ENCODE measurements around the gene TMEM178A. TPM values are rescaled to one million over a fixed set of nuclear protein-coding genes. Genes with fewer than 3 reads are reported as not detected.
A peak's percentile ranks its signal among the peaks of the same experiment; 100 is the strongest.

The TMEM178A gene
- total RNA-seq, 1 donor from 2014 or later: 12.3 TPM

GRCh38 chr2:39640681-39641080 lies 25.0 kb upstream of the TMEM178A start:
- Mint-ChIP-seq H3K9me3 (no peaks in the 10 kb centered on the region), H3K4me1 (peaks cover 22% of the 10 kb centered on the region), H3K27ac (ENCODE audit: unreplicated experiment) (no peak overlapping the region), H3K4me3 (no peak overlapping the region), H3K36me3 (ENCODE audit: low read depth) (no peaks in the 10 kb centered on the region), H3K27me3 (ENCODE audit: low read depth) (no peaks in the 10 kb centered on the region)
- no peak for TF ChIP-seq CTCF (conservative IDR thresholded peaks at IDR 0.05)
- DNase-seq (ENCODE audit: low read depth, low spot score): no peak

GRCh38 chr2:39641635-39642034 lies 24.1 kb upstream of the TMEM178A start:
- Mint-ChIP-seq H3K27ac (ENCODE audit: unreplicated experiment) (peak overlapping the region; percentile 58), H3K36me3 (ENCODE audit: low read depth) (no peaks in the 10 kb centered on the region), H3K9me3 (no peaks in the 10 kb centered on the region), H3K27me3 (ENCODE audit: low read depth) (no peaks in the 10 kb centered on the region), H3K4me1 (peaks cover 22% of the 10 kb centered on the region), H3K4me3 (no peak overlapping the region)
- TF ChIP-seq CTCF (conservative IDR thresholded peaks at IDR 0.05): no peak
- no peak for DNase-seq (ENCODE audit: low read depth, low spot score)

- peak overlapping the region; percentile 28 for H3K4me3 Mint-ChIP-seq
- H3K36me3 Mint-ChIP-seq (ENCODE audit: low read depth): no peaks in the 10 kb centered on the region
- TF ChIP-seq CTCF (conservative IDR thresholded peaks at IDR 0.05): no peak
- no peaks in the 10 kb centered on the region for H3K27me3 Mint-ChIP-seq (ENCODE audit: low read depth)
- DNase-seq (ENCODE audit: low read depth, low spot score): peak; percentile 19
- no peaks in the 10 kb centered on the region for H3K9me3 Mint-ChIP-seq
- H3K27ac Mint-ChIP-seq (ENCODE audit: unreplicated experiment): peak overlapping the region; percentile 7
- H3K4me1 Mint-ChIP-seq: peaks cover 24% of the 10 kb centered on the region
These were observed 23.5 kb upstream of the TMEM178A start for GRCh38 chr2:39642051-39642718.

GRCh38 chr2:39645826-39646225 lies 19.9 kb upstream of the TMEM178A start:
- TF ChIP-seq CTCF (conservative IDR thresholded peaks at IDR 0.05): no peak
- Mint-ChIP-seq H3K27me3 (ENCODE audit: low read depth) (no peaks in the 10 kb centered on the region), H3K27ac (ENCODE audit: unreplicated experiment) (no peak overlapping the region), H3K36me3 (ENCODE audit: low read depth) (no peaks in the 10 kb centered on the region), H3K9me3 (no peaks in the 10 kb centered on the region), H3K4me3 (no peak overlapping the region), H3K4me1 (peaks cover 25% of the 10 kb centered on the region)
- no peak for DNase-seq (ENCODE audit: low read depth, low spot score)

GRCh38 chr2:39646267-39646666 lies 19.4 kb upstream of the TMEM178A start:
- TF ChIP-seq CTCF (conservative IDR thresholded peaks at IDR 0.05): no peak
- H3K9me3 Mint-ChIP-seq: no peaks in the 10 kb centered on the region
- no peak for DNase-seq (ENCODE audit: low read depth, low spot score)
- H3K4me3 Mint-ChIP-seq: no peak overlapping the region
- H3K4me1 Mint-ChIP-seq: peaks cover 21% of the 10 kb centered on the region
- H3K27me3 Mint-ChIP-seq (ENCODE audit: low read depth): no peaks in the 10 kb centered on the region
- H3K27ac Mint-ChIP-seq (ENCODE audit: unreplicated experiment): no peak overlapping the region
- H3K36me3 Mint-ChIP-seq (ENCODE audit: low read depth): no peaks in the 10 kb centered on the region

Measured in neural crest cell (in vitro differentiated cells).